ENCODE data around the gene PSMB4.
"Not testable (repeated sequence)": the region's sequence is repeated elsewhere in the genome, so short reads cannot be mapped to it uniquely, and the experiment has no call there.

Gene PSMB4

DNA sequence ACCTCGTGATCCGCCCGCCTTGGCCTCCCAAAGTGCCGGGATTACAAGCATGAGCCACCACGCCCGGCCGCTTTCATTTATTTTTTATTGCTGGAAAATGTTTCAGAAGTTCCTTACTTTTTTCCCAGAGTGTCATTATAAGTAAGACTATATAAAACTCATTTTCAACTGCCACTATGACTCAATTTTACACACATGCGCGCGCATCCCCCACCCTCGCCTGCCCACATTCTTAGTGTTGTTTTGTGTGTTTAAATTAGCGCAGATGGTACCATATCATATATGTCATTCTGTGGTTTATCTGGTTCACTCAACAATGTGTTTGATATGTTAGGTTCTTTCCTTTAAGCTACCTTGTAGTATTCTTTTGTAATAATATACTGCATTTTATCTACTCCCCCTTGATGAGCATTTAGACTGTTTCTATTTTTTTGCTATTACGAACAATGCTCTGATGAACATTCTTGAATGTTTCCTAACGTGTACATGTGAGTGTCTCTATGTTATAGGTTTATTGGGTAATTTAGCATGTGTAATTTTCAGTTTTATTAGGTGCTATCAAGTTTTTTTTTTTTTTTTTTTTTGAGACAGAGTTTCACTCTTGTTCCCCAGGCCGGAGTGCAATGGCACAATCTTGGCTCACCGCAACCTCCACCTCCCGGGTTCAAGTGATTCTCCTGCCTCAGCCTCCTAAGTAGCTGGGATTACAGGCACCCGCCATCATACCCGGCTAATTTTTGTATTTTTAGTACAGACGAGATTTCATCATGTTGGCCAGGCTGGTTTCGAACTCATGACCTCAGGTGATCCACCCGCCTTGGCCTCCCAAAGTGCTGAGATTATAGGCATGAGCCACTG is 8.9 kb upstream of the PSMB4 start:
- not testable (repeated sequence) for DNase-seq

DNA sequence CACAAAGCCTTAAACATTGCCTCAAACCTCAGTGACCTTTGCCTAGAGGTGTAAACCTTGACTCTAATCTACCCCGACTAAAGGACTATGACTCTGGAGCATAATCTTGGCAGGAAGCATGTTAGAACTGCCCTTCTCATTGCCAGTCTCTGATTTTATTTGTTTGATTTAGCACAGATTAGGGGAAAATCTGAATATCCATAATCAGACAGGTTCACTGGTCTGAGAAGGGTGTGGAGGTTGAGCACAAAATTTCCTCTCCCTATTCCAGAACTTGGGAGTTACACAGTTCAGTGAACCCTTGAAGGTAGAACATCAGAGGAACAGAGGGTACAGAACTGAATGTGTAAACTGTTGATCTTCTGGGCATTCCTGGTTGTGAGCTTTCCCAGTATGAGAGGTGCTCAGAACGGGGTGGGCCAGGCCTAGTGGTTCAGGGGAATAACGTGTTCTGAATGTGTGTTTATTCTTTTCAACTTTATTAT is 8.3 kb upstream of the PSMB4 start:
- DNase-seq: no peak

DNA sequence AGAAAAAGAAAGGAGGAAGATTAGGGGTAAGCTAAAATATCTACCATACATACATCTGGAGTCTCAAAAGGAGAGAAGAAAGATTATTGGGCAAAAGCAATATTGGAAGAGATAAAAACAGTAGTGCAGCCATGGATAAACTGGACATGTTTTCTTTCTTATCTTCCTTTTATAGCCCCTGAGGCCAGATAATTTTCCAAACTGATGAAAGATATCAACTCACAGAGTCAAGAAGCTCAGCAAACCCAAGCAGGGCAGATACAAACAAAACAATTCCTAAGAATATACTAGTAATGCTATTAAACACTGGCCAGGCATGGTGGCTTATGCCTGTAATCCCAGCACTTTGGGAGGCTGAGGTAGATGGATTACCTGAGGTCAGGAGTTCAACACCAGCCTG is 5.8 kb upstream of the PSMB4 start:
- DNase-seq: no peak

DNA sequence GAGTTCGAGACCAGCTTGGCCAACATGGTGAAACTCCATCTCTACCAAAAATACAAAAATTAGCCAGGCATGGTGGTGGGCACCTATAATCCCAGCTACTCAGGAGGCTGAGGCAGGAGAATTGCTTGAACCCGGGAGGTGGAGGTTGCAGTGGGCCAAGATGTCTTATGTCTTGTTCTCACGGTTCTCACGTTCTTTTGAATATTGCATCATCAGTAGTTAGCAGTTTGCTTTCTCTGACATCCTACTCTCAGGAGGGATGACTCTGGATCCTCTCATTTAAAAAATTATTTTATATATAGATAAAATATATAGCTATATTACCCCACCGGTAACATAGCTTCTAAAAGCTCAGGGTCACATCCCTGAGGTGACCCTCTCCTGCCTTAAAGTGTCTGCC is 3.1 kb upstream of the PSMB4 start:
- DNase-seq: not testable (repeated sequence)

DNA sequence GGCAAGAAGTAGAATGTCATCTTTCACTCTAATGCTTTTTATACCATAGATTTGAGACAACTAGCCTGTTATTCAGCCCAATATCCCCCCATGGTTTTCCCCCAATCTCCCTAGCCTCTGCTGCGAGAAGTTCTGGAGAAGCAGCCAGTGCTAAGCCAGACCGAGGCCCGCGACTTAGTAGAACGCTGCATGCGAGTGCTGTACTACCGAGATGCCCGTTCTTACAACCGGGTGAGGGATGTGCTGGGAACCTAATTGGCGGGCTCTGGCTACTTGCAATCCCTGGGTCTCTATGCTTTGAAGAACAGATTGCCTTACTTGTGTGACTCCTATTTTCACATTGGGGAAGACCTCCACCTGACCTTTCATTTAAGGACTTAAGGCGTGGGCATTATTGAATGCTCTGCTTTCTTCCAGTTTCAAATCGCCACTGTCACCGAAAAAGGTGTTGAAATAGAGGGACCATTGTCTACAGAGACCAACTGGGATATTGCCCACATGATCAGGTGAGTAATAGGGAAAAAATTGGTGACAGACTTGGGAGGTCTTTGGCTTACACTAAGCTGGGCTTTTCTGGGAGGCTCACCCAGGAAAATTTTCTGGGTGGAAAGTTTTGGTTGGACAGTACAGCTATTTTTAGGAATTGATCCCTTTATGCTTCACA is 1.9 kb downstream of the PSMB4 start:
- no peak for DNase-seq

DNA sequence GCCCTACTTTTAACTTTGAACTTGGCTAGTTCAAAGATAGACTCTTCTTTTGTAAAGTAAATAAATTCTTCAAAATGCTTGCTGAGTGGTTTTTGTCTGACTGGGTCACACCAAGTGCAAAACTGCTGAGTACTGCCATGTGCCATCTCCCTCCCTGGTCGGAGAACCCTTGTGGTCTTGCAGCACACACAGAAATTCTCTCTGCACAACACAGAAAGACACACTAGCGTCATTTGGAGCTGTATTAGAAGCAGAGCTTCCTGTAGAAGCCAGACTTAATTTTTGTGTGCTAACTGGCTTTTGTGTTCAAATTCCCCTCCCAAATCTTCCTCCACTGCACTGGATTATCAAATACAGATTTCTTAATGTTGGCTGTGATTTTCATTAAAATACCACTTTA is 2.5 kb downstream of the PSMB4 start:
- DNase-seq: no peak

DNA sequence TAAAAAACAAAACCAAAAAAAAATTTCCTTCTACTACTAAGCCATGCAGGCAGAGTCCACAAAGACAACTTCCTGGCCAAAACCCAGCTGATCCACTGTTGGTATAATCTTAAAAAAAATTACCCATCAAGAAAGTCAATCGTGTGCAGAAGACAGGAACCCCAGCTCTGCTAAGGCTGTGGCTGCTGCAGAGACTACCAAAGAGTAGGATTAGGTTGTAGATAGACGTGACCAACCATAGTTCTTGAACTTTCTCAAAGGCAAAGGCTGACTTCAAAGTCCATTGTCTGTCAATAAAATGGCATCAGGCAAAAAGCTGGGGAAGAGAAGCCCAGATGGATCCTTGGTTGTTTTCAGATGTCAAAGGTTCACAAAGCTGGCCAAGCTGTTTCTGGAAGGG is 3.4 kb downstream of the PSMB4 start:
- DNase-seq: no peak

DNA sequence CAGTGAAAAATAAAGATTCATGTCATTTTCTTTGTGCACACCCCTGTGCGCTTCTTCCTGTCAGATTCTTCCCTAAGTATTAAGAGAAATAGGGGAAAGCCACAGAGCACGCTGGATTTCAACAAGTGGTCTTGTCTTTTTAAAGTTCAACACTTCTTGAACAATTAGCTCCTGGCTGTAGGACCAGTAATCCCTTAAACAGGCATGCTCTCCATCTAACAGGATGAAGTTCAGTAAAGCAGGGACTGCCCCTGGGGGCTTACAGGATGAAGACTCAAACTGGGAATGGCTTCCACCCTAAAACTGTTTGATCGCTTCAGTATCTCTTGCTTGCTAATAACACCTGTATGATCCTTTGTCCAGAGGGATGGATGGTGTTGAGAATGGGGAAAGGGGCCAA is 4.2 kb downstream of the PSMB4 start:
- DNase-seq: no peak

DNA sequence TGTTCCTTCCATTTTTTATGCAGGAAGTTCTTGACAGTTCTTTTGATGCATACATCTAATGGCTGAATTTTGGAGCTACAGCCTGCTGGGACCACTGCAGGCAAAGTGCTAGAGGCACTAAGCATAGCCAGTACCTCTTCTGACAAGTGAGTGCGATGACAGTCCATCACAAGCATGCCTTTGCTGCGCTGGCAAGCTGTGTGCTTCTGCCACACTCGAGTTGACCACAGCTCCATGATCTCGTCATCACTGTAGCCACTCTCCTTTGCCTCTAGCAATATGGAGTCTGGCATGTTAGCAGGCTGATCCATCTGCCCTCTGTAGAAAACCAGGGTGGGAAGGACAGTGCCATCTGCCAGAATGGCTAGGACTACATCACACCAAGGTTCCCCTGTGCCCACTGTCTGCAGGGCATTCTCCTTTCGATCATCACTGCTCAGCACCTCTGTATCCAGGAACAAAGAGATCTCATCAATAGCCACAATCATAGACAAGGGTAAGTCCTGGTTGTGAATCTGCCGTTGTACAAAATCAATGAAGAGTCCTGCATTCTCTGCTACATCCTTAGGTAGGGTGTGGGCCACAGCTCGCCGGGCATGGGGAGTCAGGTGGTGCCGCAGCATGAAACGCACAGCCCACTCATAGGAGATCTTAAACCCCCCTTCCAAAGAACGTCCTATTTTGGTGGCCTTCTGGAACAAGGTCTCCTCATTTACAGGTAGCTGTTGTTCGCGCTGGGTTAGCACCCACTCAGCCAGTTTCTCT is 6.0 kb downstream of the PSMB4 start:
- DNase-seq: no peak

DNA sequence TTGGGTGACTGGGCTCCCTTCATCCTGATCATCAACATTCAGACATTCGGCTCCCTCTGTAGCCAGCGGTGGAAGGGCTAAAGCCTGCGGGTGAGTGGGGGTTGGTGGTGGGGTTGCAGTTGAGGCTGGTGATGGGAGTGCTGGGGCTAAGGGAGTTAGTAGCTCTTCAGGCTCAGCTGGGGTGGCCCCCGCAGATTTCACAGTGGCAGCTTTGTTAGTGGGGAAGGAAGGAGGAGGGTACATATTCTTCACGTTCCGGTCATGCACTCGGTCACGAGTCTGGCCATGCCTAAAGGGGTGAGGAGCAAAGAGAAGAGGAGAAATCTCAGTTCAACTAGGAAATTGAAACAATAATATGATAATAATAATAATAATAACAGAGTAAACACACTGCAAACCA is 6.8 kb downstream of the PSMB4 start:
- no peak for DNase-seq

DNA sequence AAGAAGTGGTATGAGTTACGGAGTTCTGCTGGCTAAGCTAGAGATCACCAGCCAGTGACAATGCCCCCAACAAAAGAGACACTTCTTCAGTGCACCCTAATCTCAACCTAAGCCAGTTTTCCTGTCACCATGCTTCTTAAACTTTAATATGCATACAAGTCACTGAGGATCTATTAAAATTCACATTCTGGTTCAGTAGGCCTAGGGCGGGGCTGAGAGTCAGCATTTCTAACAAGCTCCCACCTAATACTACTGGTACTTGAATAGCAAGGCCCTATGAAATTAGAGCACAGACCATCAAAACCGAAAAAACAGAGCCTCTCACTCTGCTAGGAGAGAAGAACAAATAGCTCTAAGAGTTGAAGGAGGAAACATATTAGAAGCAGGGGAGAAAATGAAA is 7.9 kb downstream of the PSMB4 start:
- no peak for DNase-seq

DNA sequence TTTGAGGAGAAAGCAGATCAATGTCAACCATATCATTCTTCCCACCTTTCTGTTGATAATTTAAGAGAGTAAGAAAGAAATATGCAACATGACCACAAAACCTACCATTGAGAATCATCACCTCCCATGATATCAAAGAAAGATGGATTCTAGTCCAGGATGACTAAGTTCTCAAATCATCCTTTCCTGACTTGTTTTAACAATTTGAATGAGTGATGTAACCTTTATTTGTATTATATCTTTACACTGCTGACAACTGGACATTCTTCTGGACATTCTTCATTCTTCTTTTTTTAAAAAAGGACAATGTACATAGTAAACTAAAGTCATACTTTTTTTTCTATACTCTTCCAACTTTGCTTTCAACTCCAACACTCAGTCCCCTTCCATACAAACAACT is 9.5 kb downstream of the PSMB4 start:
- no peak for DNase-seq

DNA sequence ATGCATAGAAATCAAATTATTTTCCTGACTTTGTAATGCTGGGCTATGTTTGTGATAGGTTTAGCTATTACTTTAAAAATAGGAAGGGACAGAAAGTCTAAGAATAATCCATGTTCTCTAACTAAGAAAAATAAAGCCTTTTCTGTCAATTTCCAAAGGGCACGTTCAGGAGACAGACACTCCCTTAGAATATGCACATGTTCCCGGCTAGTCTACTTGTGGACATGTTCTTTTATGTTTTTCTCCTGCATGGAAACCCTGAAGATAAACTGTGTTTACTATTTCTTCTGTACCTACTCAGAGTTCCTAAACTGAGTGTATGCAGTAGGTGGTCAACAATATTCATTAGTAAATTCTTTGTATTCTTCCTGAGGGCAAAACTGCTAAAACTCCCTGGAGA is 12.5 kb downstream of the PSMB4 start:
- DNase-seq: no peak

DNA sequence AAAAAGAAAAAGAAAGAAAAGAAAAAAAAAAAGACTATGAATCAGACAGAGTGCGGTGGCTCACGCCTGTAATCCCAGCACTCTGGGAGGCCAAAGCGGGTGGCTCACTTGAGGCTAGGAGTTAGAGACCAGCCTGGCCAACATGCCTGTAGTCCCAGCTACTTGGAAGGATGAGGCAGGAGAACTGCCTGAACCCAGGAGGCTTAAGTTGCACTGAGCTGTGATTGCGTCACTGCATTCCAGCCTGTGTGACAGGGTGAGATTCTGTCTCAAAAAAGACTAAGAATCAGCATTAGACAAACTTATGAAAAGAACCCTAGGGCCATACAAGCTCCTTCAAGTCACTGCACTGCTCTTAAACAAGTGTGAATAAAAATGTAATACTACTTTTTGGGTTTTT is 16.9 kb downstream of the PSMB4 start:
- no peak for DNase-seq

DNA sequence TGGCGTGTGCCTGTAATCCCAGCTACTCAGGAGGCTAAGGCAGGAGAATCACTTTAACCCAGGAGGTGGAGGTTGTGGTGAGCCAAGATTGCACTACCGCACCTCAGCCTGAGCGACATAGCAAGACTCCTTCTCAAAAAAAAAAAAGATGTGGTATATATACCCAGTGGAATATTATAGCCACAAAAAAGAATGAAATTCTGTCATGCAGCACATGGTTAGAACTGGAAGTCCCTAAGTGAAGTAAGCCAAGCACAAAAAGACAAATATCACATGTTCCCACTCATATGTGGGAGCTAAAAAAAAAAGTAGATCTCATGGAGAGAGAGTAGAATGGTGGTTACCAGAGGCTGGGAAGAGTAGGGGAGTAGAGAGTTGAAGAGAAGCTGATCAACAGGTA is 18.7 kb downstream of the PSMB4 start:
- DNase-seq: no peak

DNA sequence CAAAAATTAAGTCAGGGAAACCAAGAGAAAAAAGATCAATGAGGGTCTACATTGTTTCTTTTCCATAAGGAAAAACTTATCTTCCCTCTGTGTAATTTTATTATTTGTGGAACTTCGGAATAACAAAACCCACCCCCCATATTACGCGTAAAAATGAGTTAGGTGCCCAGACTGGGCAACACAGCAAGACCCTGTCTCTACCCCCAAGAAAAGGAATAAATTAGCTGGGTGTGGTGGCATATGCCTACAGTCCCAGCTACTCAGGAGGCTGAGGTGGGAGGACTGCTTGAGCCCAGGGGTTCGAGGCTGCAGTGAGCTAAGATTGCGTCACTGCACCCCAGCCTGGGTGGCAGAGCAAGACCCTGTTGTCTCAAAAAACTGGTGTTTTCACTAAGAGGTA is 20.4 kb downstream of the PSMB4 start:
- no peak for DNase-seq

DNA sequence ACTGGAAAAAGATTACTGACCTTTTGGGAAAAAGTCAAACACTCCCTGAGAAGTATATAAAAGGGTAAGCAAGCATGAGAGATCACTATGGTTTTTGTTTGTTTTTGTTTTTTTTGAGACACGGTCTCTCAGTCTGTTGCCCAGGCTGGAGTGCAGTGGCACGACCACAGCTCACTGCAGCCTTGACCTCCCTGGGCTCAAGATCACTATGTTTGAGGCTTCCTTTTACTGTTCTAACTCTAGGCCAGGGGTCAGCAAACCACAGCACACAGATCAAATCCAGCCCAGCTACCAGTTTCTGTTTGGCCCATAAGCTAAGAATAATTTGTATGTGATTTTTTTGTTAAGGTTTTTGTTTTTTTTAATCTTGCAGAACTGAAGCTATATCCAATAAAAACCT is 25.7 kb downstream of the PSMB4 start:
- DNase-seq: no peak

DNA sequence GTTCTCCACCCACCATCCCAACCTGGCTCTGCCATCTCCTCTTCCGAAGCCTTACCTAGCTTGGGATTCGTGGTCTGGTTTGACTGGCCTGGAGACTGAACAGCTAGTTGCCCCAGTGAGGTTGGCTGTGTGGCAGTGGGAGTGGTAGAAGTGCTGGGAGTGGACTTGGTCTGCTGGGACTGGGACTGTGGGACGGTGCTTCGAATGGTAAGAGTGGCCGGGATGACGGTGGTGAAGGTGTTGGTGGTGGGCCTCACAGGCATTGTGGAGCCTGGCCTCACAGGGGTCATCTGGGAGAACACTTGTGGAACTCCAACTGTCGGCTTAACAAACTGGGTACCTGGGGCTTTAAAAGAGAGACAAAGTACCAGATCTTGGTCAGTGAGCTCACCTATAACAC is 28.7 kb downstream of the PSMB4 start:
- DNase-seq: no peak

DNA sequence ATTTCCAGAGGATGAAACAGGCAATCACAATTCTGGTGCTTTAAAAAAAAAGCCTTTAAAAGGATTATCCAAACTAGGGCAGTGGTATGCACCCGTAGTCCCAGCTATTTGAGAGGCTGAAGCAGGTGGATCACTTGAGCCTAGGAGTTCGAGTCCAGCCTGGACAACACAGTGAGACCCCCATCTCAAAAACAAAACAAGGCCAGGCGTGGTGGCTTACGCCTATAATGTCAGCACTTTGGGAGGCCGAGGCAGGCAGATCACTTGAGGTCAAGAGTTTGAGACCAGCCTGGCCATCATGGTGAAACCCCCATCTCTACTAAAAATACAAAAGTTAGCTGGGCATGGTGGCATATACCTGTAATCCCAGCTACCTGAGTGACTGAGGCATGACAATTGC is 34.5 kb downstream of the PSMB4 start:
- DNase-seq: not testable (repeated sequence)

DNA sequence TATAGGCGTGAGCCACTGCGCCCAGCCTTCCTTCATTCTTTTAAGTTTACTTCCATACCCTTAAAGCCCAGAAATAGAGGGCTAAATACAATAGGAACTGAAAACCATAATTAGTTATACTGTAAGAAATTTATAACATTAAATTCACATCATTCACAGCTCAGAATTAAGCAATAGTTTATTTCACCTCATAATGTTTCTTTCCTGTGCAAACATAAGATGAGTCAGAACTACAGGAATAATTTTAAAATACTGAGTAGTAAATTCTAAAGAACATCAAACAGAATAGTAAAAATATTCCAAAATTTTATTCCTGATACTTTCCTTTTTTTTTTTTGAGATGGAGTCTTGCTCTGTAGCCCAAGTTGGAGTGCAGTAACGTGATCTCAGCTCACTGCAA is 35.8 kb downstream of the PSMB4 start:
- no peak for DNase-seq

DNA sequence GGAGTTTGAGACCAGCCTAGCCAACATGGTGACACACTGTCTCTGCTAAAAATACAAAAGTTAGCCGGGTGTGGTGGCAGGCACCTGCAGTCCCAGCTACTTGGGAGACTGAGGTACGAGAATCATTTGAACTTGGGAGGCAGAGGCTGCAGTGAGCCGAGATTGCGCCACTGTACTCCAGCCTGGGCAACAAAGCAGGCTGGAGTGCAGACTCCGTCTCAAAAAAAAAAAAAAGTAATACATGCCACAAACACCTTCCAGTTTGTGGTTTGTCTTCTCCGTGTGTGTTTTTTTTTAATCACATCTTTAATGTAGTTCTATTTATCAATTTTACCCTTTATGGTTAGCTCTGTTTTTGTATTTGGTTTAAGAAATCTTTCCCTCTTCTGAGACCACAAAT is 37.6 kb downstream of the PSMB4 start:
- no peak for DNase-seq

DNA sequence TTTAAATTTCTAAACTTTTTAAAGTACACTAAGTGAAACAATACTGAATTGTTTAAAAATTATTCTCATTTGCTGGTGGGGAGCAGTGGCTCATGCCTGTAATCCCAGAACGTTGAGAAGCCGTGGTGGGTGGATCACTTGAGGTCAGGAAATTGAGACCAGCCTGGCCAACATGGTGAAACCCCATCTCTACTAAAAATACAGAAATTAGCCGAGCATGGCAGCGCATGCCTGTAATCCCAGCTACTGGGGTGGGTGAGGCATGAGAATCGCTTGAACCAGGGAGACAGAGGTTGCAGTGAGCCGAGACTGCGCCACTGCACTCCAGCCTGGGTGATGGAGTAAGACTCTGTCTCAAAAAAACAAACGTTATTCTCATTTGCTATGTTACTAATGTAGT is 38.0 kb downstream of the PSMB4 start:
- not testable (repeated sequence) for DNase-seq

DNA sequence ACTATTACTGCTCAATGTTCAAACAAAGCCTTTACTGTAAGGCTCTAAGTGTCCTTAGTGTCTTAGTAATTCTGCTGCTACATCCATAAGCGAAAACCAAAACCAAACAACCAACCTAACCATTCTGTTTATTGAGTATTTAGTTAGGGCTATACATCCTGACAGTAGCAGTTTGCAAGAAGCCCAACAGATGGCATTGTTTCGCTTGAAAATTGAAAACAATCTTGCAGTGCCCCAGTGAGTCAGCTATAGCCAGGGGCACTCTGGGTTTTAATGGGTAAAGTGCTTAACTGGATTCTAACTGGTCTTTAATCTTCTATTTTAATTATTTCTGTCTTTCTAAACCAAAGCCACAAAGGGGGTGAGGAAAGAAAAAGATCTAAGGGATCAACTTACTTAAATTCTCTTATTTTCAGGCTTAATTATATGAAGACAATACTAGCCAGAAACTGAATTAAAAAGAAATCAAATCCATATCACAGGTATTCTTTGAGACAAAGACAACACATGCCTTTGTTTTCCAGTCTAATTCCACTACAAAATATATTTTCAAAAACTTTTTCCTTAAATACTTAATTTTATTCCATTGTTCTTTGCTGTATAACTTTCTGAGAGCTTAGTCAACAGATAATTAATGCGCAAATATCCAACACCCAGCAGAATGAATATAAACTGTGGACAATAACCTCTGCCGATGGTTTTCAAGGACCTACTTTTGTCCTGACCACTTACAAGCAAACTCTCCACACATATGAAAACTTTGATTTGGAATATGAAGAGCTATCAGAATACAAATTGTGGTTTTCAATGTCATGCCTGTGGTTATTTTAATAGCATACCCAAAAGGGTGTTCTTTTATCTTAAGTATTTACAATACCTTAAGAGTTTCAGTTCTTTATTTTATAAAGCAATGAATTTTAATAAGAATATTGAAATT is 44.7 kb downstream of the PSMB4 start:
- peak; percentile 61 for DNase-seq

Measured in NCI-H1092 treated with DMSO at 0.1 percent for 48 hours (cell line).